Heart right ventricle (tissue), 16 donors: Measurements from ENCODE around the gene HIF3A. TPM values are rescaled to one million over a fixed set of nuclear protein-coding genes. Genes with fewer than 3 reads are reported as not detected.

ENCODE experiments used
- ATAC-seq, 8 donors: fragments of 200-7000 bp; cut with Tn5 transposase; one replicate each; pipeline ENCODE4 v1.9.1; 2020; ENCODE audit warnings: mild to moderate bottlenecking in 8 of 8, moderate library complexity in 8 of 8, moderate number of reproducible peaks in 1 of 8
- DNase-seq, 2 donors: peaks; one replicate each; pipeline ENCODE4 v3.0.0-alpha.2; 2020
- H3K27ac ChIP-seq, 10 donors: fragments of 200-600 bp; sonication (generic) in 2 of 10; one replicate each; pipeline versions ENCODE4 v1.5.0 to v1.8.0; 2020 to 2022; ENCODE audit warnings: mild to moderate bottlenecking in 3 of 10
- H3K27me3 ChIP-seq, 7 donors: fragments of 200-600 bp; one replicate each; pipeline ENCODE4 v1.8.0; 2021 to 2022; ENCODE audit warnings: mild to moderate bottlenecking in 2 of 7
- H3K36me3 ChIP-seq, 9 donors: fragments of 200-600 bp; sonication (generic) in 1 of 9; one replicate each; pipeline versions ENCODE4 v1.5.0 to v1.8.0; 2020 to 2022; ENCODE audit warnings: mild to moderate bottlenecking in 2 of 9
- H3K4me1 ChIP-seq, 9 donors: fragments of 200-600 bp; sonication (generic) in 1 of 9; one replicate each; pipeline versions ENCODE4 v1.5.0 to v1.8.0; 2020 to 2022; ENCODE audit warnings: mild to moderate bottlenecking in 4 of 9
- H3K4me3 ChIP-seq, 10 donors: fragments of 200-600 bp; sonication (generic) in 2 of 10; one replicate each; pipeline versions ENCODE4 v1.5.0 to v1.8.0; 2020 to 2022; ENCODE audit warnings: mild to moderate bottlenecking in 7 of 10, moderate library complexity in 2 of 10
- H3K9me3 ChIP-seq, 11 donors: fragments of 200-600 bp in 10 of 11; sonication (generic) in 2 of 11; one replicate each; pipeline versions ENCODE4 v1.5.0 to v1.8.0; 2013 to 2022; ENCODE audit warnings: mild to moderate bottlenecking in 2 of 11, control low read depth in 1 of 11, moderate library complexity in 1 of 11
- WGBS, 2 donors: extraction: QIAGEN DNeasy Blood & Tissue Kit; methylation state at CpG; one replicate each; pipeline ENCODE4 v1.1.7; 2013; ENCODE audit warnings: inconsistent platforms in 1 of 2; 5-methylcytosine and 5-hydroxymethylcytosine counted together
- intact Hi-C, 10 donors: fragments of 100-400 bp; cut with DNase I; formaldehyde crosslinking; loops; one replicate each; pipeline versions ENCODE4 v1.11.1 to v1.14.2; 2022
- polyA plus RNA-seq, 2 donors: library from polyadenylated mRNA; stranded (reverse); fragments of 200-250 nt; gene quantifications; one replicate each; pipeline ENCODE4 v1.2.3, GENCODE V29; 2013
- total RNA-seq, 10 donors: library from RNA; stranded (reverse); fragmentation: NEBNext Ultra II Directional in 3 of 10; extraction: Animal tissue kit (Norgen Biotek cat#: 25700) in 3 of 10; gene quantifications; one replicate each; pipeline versions ENCODE4 v1.2.1 to v1.2.4, GENCODE V29; 2021 to 2023
- TF ChIP-seq, protein P1 (sequence below), 9 donors: fragments of 200-600 bp; sonication (generic) in 2 of 9; IDR thresholded peaks; one replicate each; pipeline versions ENCODE4 v1.5.0 to v1.8.0; 2021 to 2022; ENCODE audit warnings: antibody characterized with exemption in 9 of 9, mild to moderate bottlenecking in 5 of 9, moderate library complexity in 1 of 9
- donor health status: Arrhythmogenic right ventricular cardiomyopathy.
- donor health status: ischemic (EF 13 %, LVEDD 7.1; RV severe dilation, severe dysfunction).
- donor health status: healthy with polysubstance abuse.
- donor health status: DM: no; HTN: yes; CAD: no.
- donor health status: DM: no; HTN: no; CAD: no.
- donor health status: ischemic (EF 25% LVEDD 6.9; RV normal size, moderate dysfunction).
- donor health status: ischemic (EF 25% LVEDD 5.7; RV mildly dilated, moderate dysfunction).
- donor health status: healthy.
- donor health status: DM: yes; HTN: yes; CAD: no.
- donor health status: Ischemic cardiomyopathy.
- donor health status: ischemic (EF 35%, LVEDD 5.7; RV mildly dilated, moderate dysfunction).
- donor health status: nonischemic (EF 11% LVEDD 7.7; RV severe dilation, severe dysfunction).
- donor health status: DM: yes; HTN: yes; CAD: no.
- donor health status: PGD.
- donor health status: ischemic (EF 29% LVEDD 5.4; RV normal size, mild dysfunction).
- donor health status: nonischemic (EF 23%, LVEDD 6.1; RV moderate dilation, normal function).

HIF3A gene
- total and polyA plus RNA-seq, 12 donors = 22.7 to 204 (median 48.9) TPM

- Histone ChIP-seq H3K4me1 (peaks cover 2 to 23% (median 11%) of the 10 kb centered on the region in 9 donors), H3K4me3 (no peak overlapping the region), H3K36me3 (peaks cover 0 to 70% (median 2%) of the 10 kb centered on the region in 9 donors), H3K27me3 (no peaks in the 10 kb centered on the region), H3K27ac (no peak overlapping the region), H3K9me3 (no peaks in the 10 kb centered on the region)
- DNase-seq (no peak), ATAC-seq (no peak)
- intact Hi-C loops = no loop called here
- TF ChIP-seq, protein P1, sequence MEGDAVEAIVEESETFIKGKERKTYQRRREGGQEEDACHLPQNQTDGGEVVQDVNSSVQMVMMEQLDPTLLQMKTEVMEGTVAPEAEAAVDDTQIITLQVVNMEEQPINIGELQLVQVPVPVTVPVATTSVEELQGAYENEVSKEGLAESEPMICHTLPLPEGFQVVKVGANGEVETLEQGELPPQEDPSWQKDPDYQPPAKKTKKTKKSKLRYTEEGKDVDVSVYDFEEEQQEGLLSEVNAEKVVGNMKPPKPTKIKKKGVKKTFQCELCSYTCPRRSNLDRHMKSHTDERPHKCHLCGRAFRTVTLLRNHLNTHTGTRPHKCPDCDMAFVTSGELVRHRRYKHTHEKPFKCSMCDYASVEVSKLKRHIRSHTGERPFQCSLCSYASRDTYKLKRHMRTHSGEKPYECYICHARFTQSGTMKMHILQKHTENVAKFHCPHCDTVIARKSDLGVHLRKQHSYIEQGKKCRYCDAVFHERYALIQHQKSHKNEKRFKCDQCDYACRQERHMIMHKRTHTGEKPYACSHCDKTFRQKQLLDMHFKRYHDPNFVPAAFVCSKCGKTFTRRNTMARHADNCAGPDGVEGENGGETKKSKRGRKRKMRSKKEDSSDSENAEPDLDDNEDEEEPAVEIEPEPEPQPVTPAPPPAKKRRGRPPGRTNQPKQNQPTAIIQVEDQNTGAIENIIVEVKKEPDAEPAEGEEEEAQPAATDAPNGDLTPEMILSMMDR (IDR thresholded peaks at IDR 0.05) = no peak
- 87 to 88% methylated on average over 4 of the region's 4 CpGs for WGBS, 2 donors
Measured at GRCh38 chr19:46365561-46365960, 68.7 kb downstream of the HIF3A start.

GRCh38 chr19:46366620-46367292 lies 69.9 kb downstream of the HIF3A start:
- intact Hi-C loops = no loop called here
- WGBS, 2 donors = 63 to 64% methylated on average over 9 of the region's 9 CpGs
- ATAC-seq = peak in 6 of 8 donors; percentile 18 to 79 (median 71)
- Histone ChIP-seq H3K4me1 (peaks cover 2 to 35% (median 23%) of the 10 kb centered on the region in 9 donors), H3K27me3 (no peaks in the 10 kb centered on the region), H3K9me3 (no peaks in the 10 kb centered on the region), H3K36me3 (peaks cover 0 to 71% (median 2%) of the 10 kb centered on the region in 9 donors), H3K27ac (peak overlapping the region in 3 of 10 donors; percentile 11 to 48 (median 15)), H3K4me3 (no peak overlapping the region)
- TF ChIP-seq, protein P1 (IDR thresholded peaks at IDR 0.05) = no peak
- DNase-seq = no peak

- Histone ChIP-seq H3K27ac (peak overlapping the region in 2 of 10 donors; percentile 7 to 21), H3K36me3 (peaks cover 0 to 73% (median 2%) of the 10 kb centered on the region in 9 donors), H3K4me3 (no peak overlapping the region), H3K4me1 (peaks cover 2 to 41% (median 26%) of the 10 kb centered on the region in 9 donors), H3K9me3 (no peaks in the 10 kb centered on the region), H3K27me3 (no peaks in the 10 kb centered on the region)
- WGBS, 2 donors = 87 to 92% methylated on average over 5 of the region's 5 CpGs
- DNase-seq (no peak), ATAC-seq (no peak)
- TF ChIP-seq, protein P1 (IDR thresholded peaks at IDR 0.05) = no peak
- intact Hi-C loops = no loop called here
Measured at GRCh38 chr19:46367426-46367825, 70.6 kb downstream of the HIF3A start.

GRCh38 chr19:46368116-46368515 lies 71.3 kb downstream of the HIF3A start:
- no peaks in the 10 kb centered on the region for H3K27me3 ChIP-seq
- TF ChIP-seq, protein P1 (IDR thresholded peaks at IDR 0.05) = no peak
- H3K4me3 ChIP-seq = no peak overlapping the region
- no peak overlapping the region for H3K27ac ChIP-seq
- DNase-seq (no peak), ATAC-seq (no peak)
- H3K36me3 ChIP-seq = peaks cover 0 to 73% (median 2%) of the 10 kb centered on the region in 9 donors
- peaks cover 7 to 48% (median 33%) of the 10 kb centered on the region in 9 donors for H3K4me1 ChIP-seq
- WGBS, 2 donors = 89 to 91% methylated on average over 7 of the region's 7 CpGs
- no peaks in the 10 kb centered on the region for H3K9me3 ChIP-seq
- intact Hi-C loops = no loop called here
